Gastroesophageal sphincter (tissue), 4 donors: ENCODE measurements around the gene FBXW4. TPM values are rescaled to one million over a fixed set of nuclear protein-coding genes. Genes with fewer than 3 reads are reported as not detected.

Experiments used
- ATAC-seq: fragments of 150-250 bp; one replicate; pipeline ENCODE4 v1.9.1; 2016; ENCODE audit warnings: mild to moderate bottlenecking, moderate library complexity
- H3K27ac ChIP-seq, 4 donors: fragments of 200-600 bp; sonication (generic) in 3 of 4; 1 replicate in 3 of 4; 2 replicates in 1 of 4; pipeline ENCODE4 v1.5.1; 2016 to 2019
- H3K27me3 ChIP-seq: fragments of 200-600 bp; sonication (generic); one replicate; pipeline ENCODE4 v1.5.1; 2019
- H3K36me3 ChIP-seq, 2 donors: fragments of 200-600 bp; sonication (generic); one replicate each; pipeline ENCODE4 v1.5.1; 2019; ENCODE audit warnings: control low read depth in 1 of 2
- H3K4me1 ChIP-seq, 3 donors: fragments of 200-600 bp; sonication (generic); 1 replicate in 2 of 3; 2 replicates in 1 of 3; pipeline ENCODE4 v1.5.1; 2016 to 2019; ENCODE audit warnings: control low read depth in 2 of 3
- H3K4me3 ChIP-seq, 2 donors: fragments of 200-600 bp; sonication (generic); one replicate each; pipeline ENCODE4 v1.5.1; 2019; ENCODE audit warnings: mild to moderate bottlenecking in 1 of 2, moderate library complexity in 1 of 2
- H3K9me3 ChIP-seq, 3 donors: fragments of 200-600 bp; sonication (generic); one replicate each; pipeline ENCODE4 v1.5.1; 2017 to 2019; ENCODE audit warnings: control low read depth in 2 of 3
- EP300 ChIP-seq: sonication (generic); formaldehyde crosslinking; IDR thresholded peaks from one replicate; pipeline ENCODE4 v1.6.1; 2017; ENCODE audit warnings: antibody characterized with exemption, mild to moderate bottlenecking
- POLR2A ChIP-seq, 2 donors: fragments of 450-650 bp; IDR thresholded peaks; one replicate each; pipeline ENCODE4 v1.6.1; 2017; ENCODE audit warnings: antibody characterized with exemption in 2 of 2, mild to moderate bottlenecking in 2 of 2, moderate library complexity in 1 of 2
- POLR2AphosphoS5 ChIP-seq: sonication (generic); formaldehyde crosslinking; IDR thresholded peaks from one replicate; pipeline ENCODE4 v1.6.1; 2017; ENCODE audit warnings: antibody characterized with exemption
- WGBS, 2 donors: methylation state at CpG; one replicate each; pipeline ENCODE4 v1.1.5; 2018; ENCODE audit warnings: low coverage in 1 of 2; 5-methylcytosine and 5-hydroxymethylcytosine counted together
- total RNA-seq, 4 donors: library from RNA; depleted of rRNA; stranded (reverse); fragments of >200 nt; gene quantifications; one replicate each; pipeline ENCODE4 v1.1.0, GENCODE V29; 2016
- TF ChIP-seq, protein P1 (sequence below), 4 experiments: fragments of 200-600 bp in 2 of 4; fragments of 450-650 bp in 2 of 4; sonication (generic) in 1 of 4; IDR thresholded peaks; one replicate each; pipeline ENCODE4 v1.5.1; 2017 to 2019; ENCODE audit warnings: antibody characterized with exemption in 4 of 4, mild to moderate bottlenecking in 2 of 4, moderate library complexity in 2 of 4

Gene FBXW4
- total RNA-seq, 4 donors from 2014 or later = 85.4 to 131 (median 112) TPM

DNA sequence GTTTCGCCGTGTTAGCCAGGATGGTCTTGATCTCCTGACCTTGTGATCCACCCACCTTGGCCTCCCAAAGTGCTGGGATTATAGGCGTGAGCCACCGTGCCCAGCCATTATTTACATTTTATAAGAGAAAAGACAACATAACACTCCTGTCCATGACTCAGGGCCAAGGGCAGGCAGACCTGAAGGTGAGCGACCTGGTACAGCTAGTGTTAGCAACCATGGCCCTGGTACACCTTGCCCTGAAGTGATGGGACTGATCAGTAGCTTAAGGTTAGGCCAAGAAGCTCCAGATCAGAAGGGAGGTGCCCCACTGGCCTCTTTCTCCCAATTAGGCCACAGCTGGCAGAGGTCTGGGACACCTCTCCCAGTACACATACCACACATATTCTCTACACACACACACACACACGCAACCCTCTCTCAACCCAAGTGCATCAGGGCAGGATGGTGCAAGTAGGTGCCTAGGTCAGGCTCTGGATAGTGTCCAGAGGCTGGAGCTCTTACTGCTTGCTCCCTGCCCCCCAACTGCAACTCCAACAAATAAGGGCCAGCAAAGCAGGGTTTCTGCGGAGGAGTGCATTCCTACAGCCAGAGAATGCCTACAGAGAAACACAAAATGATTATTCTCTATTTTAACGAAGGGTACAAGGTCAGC lies 63.0 kb downstream of the FBXW4 start:
- Histone ChIP-seq H3K4me3 (no peak overlapping the region), H3K36me3 (peaks cover 0 to 50% of the 10 kb centered on the region in 2 donors), H3K9me3 (no peaks in the 10 kb centered on the region), H3K4me1 (no peaks in the 10 kb centered on the region), H3K27me3 (no peaks in the 10 kb centered on the region), H3K27ac (no peak overlapping the region)
- TF ChIP-seq POLR2AphosphoS5 (no peak), POLR2A (IDR thresholded peaks at IDR 0.05) (no peak), EP300 (no peak)
- TF ChIP-seq, protein P1, sequence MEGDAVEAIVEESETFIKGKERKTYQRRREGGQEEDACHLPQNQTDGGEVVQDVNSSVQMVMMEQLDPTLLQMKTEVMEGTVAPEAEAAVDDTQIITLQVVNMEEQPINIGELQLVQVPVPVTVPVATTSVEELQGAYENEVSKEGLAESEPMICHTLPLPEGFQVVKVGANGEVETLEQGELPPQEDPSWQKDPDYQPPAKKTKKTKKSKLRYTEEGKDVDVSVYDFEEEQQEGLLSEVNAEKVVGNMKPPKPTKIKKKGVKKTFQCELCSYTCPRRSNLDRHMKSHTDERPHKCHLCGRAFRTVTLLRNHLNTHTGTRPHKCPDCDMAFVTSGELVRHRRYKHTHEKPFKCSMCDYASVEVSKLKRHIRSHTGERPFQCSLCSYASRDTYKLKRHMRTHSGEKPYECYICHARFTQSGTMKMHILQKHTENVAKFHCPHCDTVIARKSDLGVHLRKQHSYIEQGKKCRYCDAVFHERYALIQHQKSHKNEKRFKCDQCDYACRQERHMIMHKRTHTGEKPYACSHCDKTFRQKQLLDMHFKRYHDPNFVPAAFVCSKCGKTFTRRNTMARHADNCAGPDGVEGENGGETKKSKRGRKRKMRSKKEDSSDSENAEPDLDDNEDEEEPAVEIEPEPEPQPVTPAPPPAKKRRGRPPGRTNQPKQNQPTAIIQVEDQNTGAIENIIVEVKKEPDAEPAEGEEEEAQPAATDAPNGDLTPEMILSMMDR (IDR thresholded peaks at IDR 0.05) = no peak
- no peak for ATAC-seq
- 60% methylated on average over 1 of the region's 8 CpGs; no CpG with 5 or more reads in 1 of the 2 donors for WGBS, 2 donors

DNA sequence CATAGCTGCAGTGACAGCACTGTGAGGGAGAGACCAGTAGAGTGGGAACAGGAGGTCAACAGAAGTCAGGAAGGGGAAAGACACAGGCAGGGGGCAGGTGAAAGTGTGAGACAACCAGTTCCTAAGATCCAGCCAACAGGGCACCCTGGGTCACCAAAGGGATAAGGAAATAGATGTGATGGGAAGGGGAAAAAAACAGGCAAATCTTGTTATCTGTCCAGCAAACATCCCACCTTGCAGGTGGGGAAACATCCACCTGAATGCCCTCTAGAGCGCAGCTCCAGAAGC lies 64.4 kb downstream of the FBXW4 start:
- Histone ChIP-seq H3K4me1 (no peaks in the 10 kb centered on the region), H3K27ac (no peak overlapping the region), H3K27me3 (no peaks in the 10 kb centered on the region), H3K36me3 (peaks cover 0 to 48% of the 10 kb centered on the region in 2 donors), H3K9me3 (no peaks in the 10 kb centered on the region), H3K4me3 (no peak overlapping the region)
- TF ChIP-seq POLR2A (IDR thresholded peaks at IDR 0.05) = no peak
- no peak for TF ChIP-seq EP300
- TF ChIP-seq POLR2AphosphoS5 = no peak
- TF ChIP-seq, protein P1 (IDR thresholded peaks at IDR 0.05) = no peak
- WGBS, 2 donors = 100% methylated on average over 1 of the region's 1 CpG; no CpG with 5 or more reads in 1 of the 2 donors
- no peak for ATAC-seq

DNA sequence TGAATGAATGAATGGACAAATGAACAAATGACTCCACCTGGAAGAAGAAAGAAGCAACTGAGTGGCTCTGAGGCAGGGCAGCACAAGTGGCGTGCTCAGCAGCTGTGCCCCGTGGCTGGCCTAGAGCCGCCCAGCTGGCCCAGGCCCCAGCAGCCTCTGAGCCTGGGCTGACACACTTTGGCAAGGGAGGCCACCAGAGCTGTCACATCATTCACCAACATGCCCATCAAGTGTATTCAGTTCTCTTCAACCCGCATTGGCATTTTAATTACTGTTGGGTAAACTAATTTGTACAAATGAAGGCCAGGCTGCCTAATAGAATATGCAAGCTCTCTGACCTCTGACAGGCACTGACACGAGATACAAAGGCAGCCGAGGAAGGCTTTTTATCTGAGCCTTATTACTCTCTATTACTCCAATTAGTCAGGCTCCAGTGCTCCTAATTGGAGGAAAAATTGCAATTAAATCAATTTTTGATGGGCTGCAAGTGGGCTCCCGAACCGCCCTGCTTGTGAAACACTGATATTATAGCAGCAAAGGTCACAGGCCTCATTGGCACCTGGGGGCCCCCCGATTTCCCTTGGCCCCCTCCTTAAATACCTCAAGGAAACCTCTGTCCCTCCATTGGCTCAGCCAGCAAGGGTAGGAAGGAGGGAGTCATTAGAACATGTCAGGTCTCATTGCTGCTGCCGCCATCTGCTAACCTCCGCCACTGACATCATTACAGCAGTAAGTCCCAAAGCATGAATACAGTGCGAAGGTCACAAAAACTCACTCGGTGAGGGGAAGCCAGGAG lies 64.9 kb downstream of the FBXW4 start:
- no peaks in the 10 kb centered on the region for H3K4me1 ChIP-seq
- no peaks in the 10 kb centered on the region for H3K9me3 ChIP-seq
- WGBS, 2 donors = 89 to 95% methylated on average over 5 to 7 of the region's 13 CpGs
- no peak overlapping the region for H3K4me3 ChIP-seq
- peaks cover 0 to 49% of the 10 kb centered on the region in 2 donors for H3K36me3 ChIP-seq
- TF ChIP-seq EP300 = no peak
- no peak for TF ChIP-seq POLR2A (IDR thresholded peaks at IDR 0.05)
- TF ChIP-seq POLR2AphosphoS5 = no peak
- TF ChIP-seq, protein P1 (IDR thresholded peaks at IDR 0.05) = no peak
- H3K27me3 ChIP-seq = no peaks in the 10 kb centered on the region
- no peak overlapping the region for H3K27ac ChIP-seq
- ATAC-seq = no peak

- peaks cover 0 to 85% of the 10 kb centered on the region in 2 donors for H3K36me3 ChIP-seq
Measured at GRCh38 chr10:101625821-101626412, 69.1 kb downstream of the FBXW4 start.

More at GRCh38 chr10:101625821-101626412, 69.1 kb downstream of the FBXW4 start:
- H3K4me1 ChIP-seq = no peaks in the 10 kb centered on the region
- TF ChIP-seq EP300 (no peak), POLR2A (IDR thresholded peaks at IDR 0.05) (no peak), POLR2AphosphoS5 (no peak)
- TF ChIP-seq, protein P1 (IDR thresholded peaks at IDR 0.05) = no peak
- no peak overlapping the region for H3K27ac ChIP-seq
- no peaks in the 10 kb centered on the region for H3K27me3 ChIP-seq
- ATAC-seq = no peak
- WGBS, 2 donors = no CpG with 5 or more reads among the region's 1 CpG
- no peaks in the 10 kb centered on the region for H3K9me3 ChIP-seq
- H3K4me3 ChIP-seq = no peak overlapping the region
